Measurements from ENCODE around the gene HASPIN.

Gene HASPIN

GRCh38 chr17:3689262-3690093 lies 34.2 kb upstream of the HASPIN start:
- no peaks in the 10 kb centered on the region; the same call in 1 of the 2 replicates for H3F3A ChIP-seq (ENCODE audit: insufficient read depth, low read length)
- H3K9ac ChIP-seq (ENCODE audit: low read length) = no peak overlapping the region
- H3K4me1 ChIP-seq (ENCODE audit: insufficient read depth, low read length, severe bottlenecking) = peaks cover 44% of the 10 kb centered on the region
- no peak overlapping the region for H3K4me3 ChIP-seq (ENCODE audit: low read depth, low read length, poor library complexity, severe bottlenecking)
- H3K27ac ChIP-seq (ENCODE audit: low read depth, low read length, poor library complexity, severe bottlenecking) = peak overlapping the region; percentile 92
- H2AFZ ChIP-seq (ENCODE audit: low read length) = no peak overlapping the region
- peak overlapping the region; percentile 27; the same call in 1 of the 2 replicates for H3K4me2 ChIP-seq (ENCODE audit: low read length)
- no peaks in the 10 kb centered on the region for H3K9me2 ChIP-seq (ENCODE audit: low read depth, low read length)
- H3K9me3 ChIP-seq (ENCODE audit: low read length) = no peaks in the 10 kb centered on the region
- peaks cover 4% of the 10 kb centered on the region; the same call in 1 of the 2 replicates for H3K79me2 ChIP-seq (ENCODE audit: insufficient read depth, low read length)
- no peaks in the 10 kb centered on the region for H3K27me3 ChIP-seq (ENCODE audit: insufficient read depth, low read length)
- H4K20me1 ChIP-seq (ENCODE audit: insufficient read depth, low read length) = no peaks in the 10 kb centered on the region
- TF ChIP-seq EZH2 (IDR thresholded peaks at IDR 0.05; ENCODE audit: borderline replicate concordance, low read length) (no peak), CTCF (IDR thresholded peaks at IDR 0.05; ENCODE audit: low read length) (no peak)
- peaks cover 5% of the 10 kb centered on the region; the same call in 1 of the 2 replicates for H3K36me3 ChIP-seq (ENCODE audit: insufficient read depth, low read length)

GRCh38 chr17:3690094-3690715 lies 33.5 kb upstream of the HASPIN start:
- Histone ChIP-seq H3K27ac (ENCODE audit: low read depth, low read length, poor library complexity, severe bottlenecking) (peak overlapping the region; percentile 92), H3K27me3 (ENCODE audit: insufficient read depth, low read length) (no peaks in the 10 kb centered on the region), H3K4me2 (ENCODE audit: low read length) (no peak overlapping the region), H3K4me3 (ENCODE audit: low read depth, low read length, poor library complexity, severe bottlenecking) (no peak overlapping the region), H3K4me1 (ENCODE audit: insufficient read depth, low read length, severe bottlenecking) (peaks cover 49% of the 10 kb centered on the region), H3F3A (ENCODE audit: insufficient read depth, low read length) (no peaks in the 10 kb centered on the region; the same call in 1 of the 2 replicates), H3K36me3 (ENCODE audit: insufficient read depth, low read length) (peaks cover 5% of the 10 kb centered on the region; the same call in 1 of the 2 replicates), H3K9ac (ENCODE audit: low read length) (no peak overlapping the region), H2AFZ (ENCODE audit: low read length) (no peak overlapping the region), H3K9me2 (ENCODE audit: low read depth, low read length) (no peaks in the 10 kb centered on the region), H3K9me3 (ENCODE audit: low read length) (no peaks in the 10 kb centered on the region), H3K79me2 (ENCODE audit: insufficient read depth, low read length) (peaks cover 7% of the 10 kb centered on the region; the same call in 1 of the 2 replicates), H4K20me1 (ENCODE audit: insufficient read depth, low read length) (no peaks in the 10 kb centered on the region)
- TF ChIP-seq EZH2 (IDR thresholded peaks at IDR 0.05; ENCODE audit: borderline replicate concordance, low read length) (no peak), CTCF (IDR thresholded peaks at IDR 0.05; ENCODE audit: low read length) (no peak)

GRCh38 chr17:3691617-3692067 lies 32.1 kb upstream of the HASPIN start:
- Histone ChIP-seq H2AFZ (ENCODE audit: low read length) (no peak overlapping the region), H3K9me2 (ENCODE audit: low read depth, low read length) (no peaks in the 10 kb centered on the region), H3K4me2 (ENCODE audit: low read length) (peak overlapping the region; percentile 22; the same call in 1 of the 2 replicates), H4K20me1 (ENCODE audit: insufficient read depth, low read length) (no peaks in the 10 kb centered on the region), H3K9ac (ENCODE audit: low read length) (no peak overlapping the region), H3K27ac (ENCODE audit: low read depth, low read length, poor library complexity, severe bottlenecking) (peak overlapping the region; percentile 92), H3K79me2 (ENCODE audit: insufficient read depth, low read length) (peaks cover 7% of the 10 kb centered on the region; the same call in 1 of the 2 replicates), H3K4me3 (ENCODE audit: low read depth, low read length, poor library complexity, severe bottlenecking) (no peak overlapping the region), H3F3A (ENCODE audit: insufficient read depth, low read length) (no peaks in the 10 kb centered on the region; the same call in 1 of the 2 replicates), H3K4me1 (ENCODE audit: insufficient read depth, low read length, severe bottlenecking) (peaks cover 62% of the 10 kb centered on the region), H3K36me3 (ENCODE audit: insufficient read depth, low read length) (peaks cover 5% of the 10 kb centered on the region; the same call in 1 of the 2 replicates), H3K9me3 (ENCODE audit: low read length) (no peaks in the 10 kb centered on the region), H3K27me3 (ENCODE audit: insufficient read depth, low read length) (no peaks in the 10 kb centered on the region)
- TF ChIP-seq CTCF (IDR thresholded peaks at IDR 0.05; ENCODE audit: low read length) = peak; percentile 15; the same call in 1 of the 2 replicates
- TF ChIP-seq EZH2 (IDR thresholded peaks at IDR 0.05; ENCODE audit: borderline replicate concordance, low read length) = no peak

All from OCI-LY1 (cell line).